Measurements from ENCODE around the gene LRBA.

- TF ChIP-seq CTCF (IDR thresholded peaks at IDR 0.05; ENCODE audit: low read length) (no peak), EZH2 (IDR thresholded peaks at IDR 0.05; ENCODE audit: borderline replicate concordance, low read length) (no peak)
Observed at GRCh38 chr4:150439451-150439933, 575.6 kb downstream of the LRBA start.

All from OCI-LY1 (cell line).